HG03342 (cell line): ENCODE results near the gene TUBD1.
A peak's percentile ranks its signal among the peaks of the same experiment; 100 is the strongest.
"Not testable (repeated sequence)": the region's sequence is repeated elsewhere in the genome, so short reads cannot be mapped to it uniquely, and the experiment has no call there.

Experiments used
- ATAC-seq: cut with Tn5 transposase; IDR thresholded peaks from one replicate; pipeline ENCODE4 v1.9.1; 2021; ENCODE audit warnings: mild to moderate bottlenecking, moderate library complexity; ENCODE audit not compliant: unreplicated experiment

The TUBD1 gene

GRCh38 chr17:59876107-59876506, 16.6 kb downstream of the TUBD1 start:
- no peak for ATAC-seq

- no peak for ATAC-seq
Observed at GRCh38 chr17:59874376-59874775, 18.4 kb downstream of the TUBD1 start.

GRCh38 chr17:59873414-59873813, 19.3 kb downstream of the TUBD1 start:
- ATAC-seq = not testable (repeated sequence)

- ATAC-seq = no peak
Observed at GRCh38 chr17:59872351-59872750, 20.4 kb downstream of the TUBD1 start.

- ATAC-seq = no peak
Observed at GRCh38 chr17:59870482-59870881, 22.3 kb downstream of the TUBD1 start.

- ATAC-seq = no peak
Observed at GRCh38 chr17:59869941-59870218, 22.9 kb downstream of the TUBD1 start.

- no peak for ATAC-seq
Observed at GRCh38 chr17:59863616-59864015, 29.1 kb downstream of the TUBD1 start.

- ATAC-seq = no peak
Observed at GRCh38 chr17:59859444-59860025, 33.2 kb downstream of the TUBD1 start.

GRCh38 chr17:59858932-59859331, 33.8 kb downstream of the TUBD1 start:
- no peak for ATAC-seq

- ATAC-seq = no peak
Observed at GRCh38 chr17:59858167-59858816, 34.5 kb downstream of the TUBD1 start.

- no peak for ATAC-seq
Observed at GRCh38 chr17:59856859-59857794, 35.6 kb downstream of the TUBD1 start.

GRCh38 chr17:59853919-59854729, 38.6 kb downstream of the TUBD1 start:
- ATAC-seq = not testable (repeated sequence)

GRCh38 chr17:59853168-59853918, 39.4 kb downstream of the TUBD1 start:
- no peak for ATAC-seq

GRCh38 chr17:59852847-59853167, 39.9 kb downstream of the TUBD1 start:
- not testable (repeated sequence) for ATAC-seq

- no peak for ATAC-seq
Observed at GRCh38 chr17:59851439-59852375, 41.0 kb downstream of the TUBD1 start.

- not testable (repeated sequence) for ATAC-seq
Observed at GRCh38 chr17:59850311-59850710, 42.4 kb downstream of the TUBD1 start.

GRCh38 chr17:59848778-59849177, 44.0 kb downstream of the TUBD1 start:
- ATAC-seq = peak; percentile 35

GRCh38 chr17:59848385-59848668, 44.4 kb downstream of the TUBD1 start:
- no peak for ATAC-seq

GRCh38 chr17:59846394-59847165, 46.2 kb downstream of the TUBD1 start:
- ATAC-seq = no peak
